Stomach (tissue), 9 donors: ENCODE data around the gene ZNF189. TPM values are rescaled to one million over a fixed set of nuclear protein-coding genes. Genes with fewer than 3 reads are reported as not detected.

ENCODE experiments used
- DNase-seq, 2 donors: peaks; one replicate each; pipeline versions ENCODE4 v3.0.0 to v3.0.0-alpha.2; 2013 to 2019
- H3K27ac ChIP-seq, 5 donors: fragments of 200-600 bp in 4 of 5; sonication (generic) in 4 of 5; one replicate each; pipeline ENCODE4 v1.5.1; 2013 to 2019; ENCODE audit warnings: mild to moderate bottlenecking in 1 of 5, moderate library complexity in 1 of 5
- H3K27me3 ChIP-seq, 3 donors: fragments of 200-600 bp; sonication (generic); one replicate each; pipeline ENCODE4 v1.5.1; 2017 to 2019; ENCODE audit warnings: mixed run types in 1 of 3
- H3K36me3 ChIP-seq, 4 donors: fragments of 200-600 bp; sonication (generic); 1 replicate in 3 of 4; 2 replicates in 1 of 4; pipeline ENCODE4 v1.5.1; 2016 to 2019
- H3K4me1 ChIP-seq, 4 donors: fragments of 200-600 bp; sonication (generic); one replicate each; pipeline ENCODE4 v1.5.1; 2016 to 2019
- H3K4me3 ChIP-seq, 4 donors: fragments of 200-600 bp; sonication (generic) in 3 of 4; one replicate each; pipeline ENCODE4 v1.5.1; 2016 to 2019; ENCODE audit warnings: mild to moderate bottlenecking in 1 of 4
- H3K9me3 ChIP-seq, 4 donors: fragments of 200-600 bp; sonication (generic); one replicate each; pipeline ENCODE4 v1.5.1; 2016 to 2019
- EP300 ChIP-seq: sonication (generic); formaldehyde crosslinking; IDR thresholded peaks from one replicate; pipeline ENCODE4 v1.6.1; 2017; ENCODE audit warnings: antibody characterized with exemption
- POLR2A ChIP-seq, 4 donors: fragments of 450-650 bp; IDR thresholded peaks; one replicate each; pipeline ENCODE4 v1.6.1; 2016; ENCODE audit warnings: antibody characterized with exemption in 4 of 4, control low read depth in 2 of 4, mild to moderate bottlenecking in 1 of 4, moderate library complexity in 1 of 4
- POLR2AphosphoS5 ChIP-seq, 3 donors: sonication (generic); formaldehyde crosslinking; IDR thresholded peaks; one replicate each; pipeline ENCODE4 v1.6.1; 2016; ENCODE audit warnings: antibody characterized with exemption in 3 of 3
- WGBS, 5 donors: extraction: QIAGEN DNeasy Blood & Tissue Kit in 3 of 5; methylation state at CpG; one replicate each; pipeline versions ENCODE4 v1.1.5 to v1.1.7; 2013 to 2018; 5-methylcytosine and 5-hydroxymethylcytosine counted together
- intact Hi-C: fragments of 100-400 bp; cut with DNase I; formaldehyde crosslinking; loops from one replicate; pipeline ENCODE4 v1.15.1; 2023; ENCODE audit warnings: low total_unique reads
- polyA plus RNA-seq, 3 donors: library from polyadenylated mRNA; stranded (reverse); fragments of 200-250 nt; gene quantifications; one replicate each; pipeline ENCODE4 v1.2.3, GENCODE V29; 2013
- total RNA-seq, 5 donors: library from RNA; depleted of rRNA; stranded (reverse); fragments of >200 nt; gene quantifications; one replicate each; pipeline versions ENCODE4 v1.1.0 to v1.2.3, GENCODE V29; 2014 to 2016
- TF ChIP-seq, protein P1 (sequence below), 7 experiments: fragments of 450-650 bp in 4 of 7; fragments of 200-600 bp in 3 of 7; sonication (generic) in 3 of 7; IDR thresholded peaks; one replicate each; pipeline ENCODE4 v1.5.1; 2016 to 2019; ENCODE audit warnings: antibody characterized with exemption in 7 of 7, control low read depth in 2 of 7, mild to moderate bottlenecking in 1 of 7
- donor health status: healthy with polysubstance abuse.
- donor health status: Bipolar disorder and iron deficiency.
- donor health status: healthy.

ZNF189 gene
- total and polyA plus RNA-seq, 8 donors: 5.8 to 52.2 (median 12.3) TPM

DNA sequence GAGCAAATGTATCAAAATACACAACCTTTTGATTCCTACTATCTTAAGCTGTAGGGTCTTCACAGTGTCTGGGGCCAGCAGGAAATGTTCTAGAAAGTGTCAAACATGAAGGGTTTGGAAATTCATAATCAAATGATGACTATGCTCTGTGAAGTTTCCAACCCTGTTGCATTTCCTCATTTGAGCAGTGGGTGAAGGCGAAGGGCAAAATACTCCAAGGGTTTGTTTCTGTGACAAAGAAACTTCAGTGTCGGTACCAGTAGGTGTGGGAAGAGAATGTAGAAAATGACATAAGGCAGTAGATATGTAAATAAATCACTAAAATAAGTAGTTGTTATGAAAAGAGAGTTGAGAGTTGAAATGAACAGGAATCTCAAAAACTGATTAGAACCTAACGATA is 36.3 kb downstream of the ZNF189 start:
- intact Hi-C loops: no loop called here
- peaks cover 0 to 4% (median 0%) of the 10 kb centered on the region in 4 donors for H3K4me1 ChIP-seq

DNA sequence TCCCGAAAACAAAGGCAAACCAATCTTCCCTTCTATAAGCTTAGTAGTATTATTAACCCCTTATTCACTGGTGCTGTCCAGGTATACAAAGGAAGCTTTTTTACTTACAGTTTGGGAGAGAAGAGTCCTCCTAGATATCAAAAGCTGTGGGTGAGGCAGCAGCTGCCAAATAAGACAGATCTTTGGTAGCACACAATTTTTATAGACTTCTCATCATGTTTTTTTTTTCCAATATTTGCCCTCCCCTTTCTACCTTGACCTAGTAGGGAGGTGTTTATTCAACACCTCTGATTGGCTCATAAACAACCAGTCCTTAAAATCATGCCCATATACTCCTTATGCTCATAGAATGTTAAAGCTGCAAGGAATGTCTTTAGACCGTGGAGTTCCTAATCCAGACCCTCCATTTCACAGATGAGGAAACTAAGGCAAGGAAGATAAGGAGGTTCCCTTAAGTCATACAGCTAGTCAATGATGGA is 37.0 kb downstream of the ZNF189 start, which contains the start of gene ALDOB:
TSS of gene ALDOB (minus strand) at position 174 of the 479 bp plus-strand sequence. CDS start 4,887 bp downstream, outside the sequence.
- intact Hi-C loops: no loop called here
- WGBS, 5 donors: 49 to 61% (median 52%) methylated on average over 2 of the region's 2 CpGs
- Histone ChIP-seq H3K4me1 (peaks cover 0 to 4% (median 0%) of the 10 kb centered on the region in 4 donors), H3K27ac (peak within 1 kb of the TSS in 1 of 5 donors; percentile 11), H3K27me3 (no peaks in the 10 kb centered on the region), H3K36me3 (no peaks in the 10 kb centered on the region), H3K4me3 (no peak within 1 kb of the TSS), H3K9me3 (no peaks in the 10 kb centered on the region)
- TF ChIP-seq, protein P1, sequence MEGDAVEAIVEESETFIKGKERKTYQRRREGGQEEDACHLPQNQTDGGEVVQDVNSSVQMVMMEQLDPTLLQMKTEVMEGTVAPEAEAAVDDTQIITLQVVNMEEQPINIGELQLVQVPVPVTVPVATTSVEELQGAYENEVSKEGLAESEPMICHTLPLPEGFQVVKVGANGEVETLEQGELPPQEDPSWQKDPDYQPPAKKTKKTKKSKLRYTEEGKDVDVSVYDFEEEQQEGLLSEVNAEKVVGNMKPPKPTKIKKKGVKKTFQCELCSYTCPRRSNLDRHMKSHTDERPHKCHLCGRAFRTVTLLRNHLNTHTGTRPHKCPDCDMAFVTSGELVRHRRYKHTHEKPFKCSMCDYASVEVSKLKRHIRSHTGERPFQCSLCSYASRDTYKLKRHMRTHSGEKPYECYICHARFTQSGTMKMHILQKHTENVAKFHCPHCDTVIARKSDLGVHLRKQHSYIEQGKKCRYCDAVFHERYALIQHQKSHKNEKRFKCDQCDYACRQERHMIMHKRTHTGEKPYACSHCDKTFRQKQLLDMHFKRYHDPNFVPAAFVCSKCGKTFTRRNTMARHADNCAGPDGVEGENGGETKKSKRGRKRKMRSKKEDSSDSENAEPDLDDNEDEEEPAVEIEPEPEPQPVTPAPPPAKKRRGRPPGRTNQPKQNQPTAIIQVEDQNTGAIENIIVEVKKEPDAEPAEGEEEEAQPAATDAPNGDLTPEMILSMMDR (IDR thresholded peaks at IDR 0.05): no peak
- DNase-seq: no peak

More for the DNA sequence above, 36.3 kb downstream of the ZNF189 start:
- 27 to 59% (median 38%) methylated on average over 3 of the region's 3 CpGs for WGBS, 5 donors
- Histone ChIP-seq H3K36me3 (no peaks in the 10 kb centered on the region), H3K9me3 (no peaks in the 10 kb centered on the region), H3K27me3 (no peaks in the 10 kb centered on the region), H3K27ac (peak overlapping the region in 1 of 5 donors; percentile 11), H3K4me3 (no peak overlapping the region)
- no peak for TF ChIP-seq POLR2A (IDR thresholded peaks at IDR 0.05)
- no peak for TF ChIP-seq POLR2AphosphoS5 (IDR thresholded peaks at IDR 0.05)
- TF ChIP-seq EP300: no peak
- TF ChIP-seq, protein P1 (IDR thresholded peaks at IDR 0.05): no peak
- peak in 1 of 2 donors; percentile 28 for DNase-seq

DNA sequence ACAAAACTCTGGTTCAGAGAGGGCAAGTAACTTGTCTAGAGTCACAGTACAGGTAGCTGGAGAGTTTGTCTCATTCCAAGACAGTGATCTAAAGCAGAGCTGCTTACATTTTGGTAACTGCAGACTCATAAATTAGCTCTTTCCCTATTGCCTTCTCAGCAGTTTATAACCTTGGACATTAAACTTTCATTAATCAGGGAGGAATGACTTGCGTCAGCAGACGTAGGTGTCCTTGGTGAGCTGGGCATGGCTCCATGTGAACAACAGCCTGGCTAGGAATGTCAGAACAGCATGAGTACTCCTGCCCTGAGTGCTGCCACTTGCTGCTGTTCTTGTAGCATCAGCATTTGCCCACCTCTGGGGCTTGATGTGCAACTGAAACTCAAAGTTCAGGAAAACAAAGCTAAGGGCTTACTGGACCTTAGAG is 39.2 kb downstream of the ZNF189 start:
- peak; percentile 44 to 75 for DNase-seq
- H3K27me3 ChIP-seq: no peaks in the 10 kb centered on the region
- H3K36me3 ChIP-seq: no peaks in the 10 kb centered on the region
- H3K4me1 ChIP-seq: peaks cover 0 to 5% (median under 1%) of the 10 kb centered on the region in 4 donors
- H3K27ac ChIP-seq: peak overlapping the region in 1 of 5 donors; percentile 6
- TF ChIP-seq POLR2A (IDR thresholded peaks at IDR 0.05): no peak
- no peak for TF ChIP-seq EP300
- TF ChIP-seq POLR2AphosphoS5 (IDR thresholded peaks at IDR 0.05): peak in 1 of 3 donors; percentile 19
- TF ChIP-seq, protein P1 (IDR thresholded peaks at IDR 0.05): no peak
- WGBS, 5 donors: 45 to 77% (median 64%) methylated on average over 2 of the region's 2 CpGs
- no peaks in the 10 kb centered on the region for H3K9me3 ChIP-seq
- H3K4me3 ChIP-seq: no peak overlapping the region
- intact Hi-C loops: no loop called here

DNA sequence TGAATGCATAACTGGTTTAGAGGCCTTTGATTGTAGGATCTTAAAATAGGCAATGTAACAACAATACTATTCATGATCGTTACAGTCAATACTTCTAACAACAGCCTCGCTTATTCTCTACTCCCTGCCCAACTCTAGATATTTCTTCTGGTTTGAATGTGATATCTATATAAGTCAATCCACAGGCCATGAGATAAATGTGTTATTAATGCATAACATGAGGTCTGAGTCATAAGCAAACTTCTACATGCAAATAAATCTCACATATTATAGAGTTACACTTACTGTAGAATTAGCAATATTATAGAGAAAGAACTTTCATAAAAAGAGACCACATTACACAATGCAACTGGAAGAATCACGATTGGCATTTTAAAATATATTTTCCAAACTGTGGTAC is 39.9 kb downstream of the ZNF189 start:
- intact Hi-C loops: no loop called here
- WGBS, 5 donors: 40 to 65% (median 60%) methylated on average over 3 of the region's 3 CpGs
- Histone ChIP-seq H3K9me3 (no peaks in the 10 kb centered on the region), H3K36me3 (no peaks in the 10 kb centered on the region), H3K4me1 (peaks cover 4 to 12% (median 6%) of the 10 kb centered on the region in 4 donors), H3K27ac (no peak overlapping the region), H3K27me3 (peaks cover 0 to 5% (median 0%) of the 10 kb centered on the region in 3 donors), H3K4me3 (no peak overlapping the region)
- TF ChIP-seq POLR2A (IDR thresholded peaks at IDR 0.05) (no peak), EP300 (no peak), POLR2AphosphoS5 (IDR thresholded peaks at IDR 0.05) (no peak)
- TF ChIP-seq, protein P1 (IDR thresholded peaks at IDR 0.05): no peak
- DNase-seq: no peak
